HS-27A (cell line): ENCODE results near the gene S100A9.
"Not testable (repeated sequence)": the region's sequence is repeated elsewhere in the genome, so short reads cannot be mapped to it uniquely, and the experiment has no call there.

ENCODE experiments used
- DNase-seq: peaks from one replicate; pipeline ENCODE4 v3.0.0-alpha.2; 2012; ENCODE audit warnings: low read depth, missing footprints

S100A9 gene

GRCh38 chr1:153345187-153346076, 12.2 kb upstream of the S100A9 start:
- DNase-seq: no peak

DNA sequence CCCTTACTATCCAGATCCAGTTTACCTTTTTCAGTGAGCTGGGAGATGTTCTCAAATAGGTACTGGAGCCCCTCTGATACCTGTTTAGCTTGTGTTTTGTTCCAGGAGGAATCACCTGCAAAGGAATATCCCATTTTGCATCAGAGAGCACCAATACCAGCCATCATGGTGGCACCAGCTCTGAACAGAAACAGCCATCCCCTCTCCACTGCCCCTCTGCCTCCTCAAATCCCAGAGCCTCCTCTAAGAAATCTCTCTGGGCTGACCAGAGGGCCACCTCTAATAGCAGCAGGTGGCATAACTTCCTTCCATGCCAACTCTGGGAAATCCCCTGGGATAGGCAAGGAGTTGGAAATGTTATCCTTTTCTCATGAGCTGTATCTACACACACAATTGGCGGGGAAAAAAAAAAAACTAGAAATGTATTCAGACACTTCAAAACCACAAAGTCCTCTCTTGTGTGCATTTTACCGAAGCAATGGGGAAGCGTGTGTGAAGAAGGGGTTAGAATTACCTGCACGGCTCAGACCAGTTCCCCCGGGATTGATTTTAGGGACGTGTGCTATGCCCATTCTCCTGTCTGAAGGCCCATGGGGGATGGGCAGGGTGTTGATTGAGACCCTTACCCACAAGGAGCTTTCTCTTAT, 11.5 kb upstream of the S100A9 start:
- DNase-seq: no peak

GRCh38 chr1:153347049-153347448, 10.6 kb upstream of the S100A9 start:
- not testable (repeated sequence) for DNase-seq

DNA sequence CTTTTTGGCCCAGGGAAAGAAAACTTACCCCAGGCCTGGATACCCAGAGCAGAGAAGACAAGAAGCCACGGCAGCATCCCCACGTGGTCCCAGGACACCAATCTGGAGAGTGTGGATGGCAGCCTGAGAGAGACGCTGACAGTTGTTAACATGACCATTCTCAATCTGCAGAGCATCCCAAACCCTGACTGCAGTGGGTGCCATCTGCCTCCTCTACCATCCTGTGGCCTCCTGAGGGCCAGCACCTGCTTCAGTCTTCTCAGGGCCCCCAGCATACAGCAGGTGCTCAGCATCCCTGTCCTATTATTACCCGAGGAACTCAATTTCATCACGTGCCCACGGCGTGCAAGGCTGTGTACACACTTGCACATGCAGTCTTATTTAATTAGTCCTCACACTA, 9.8 kb upstream of the S100A9 start:
- no peak for DNase-seq

GRCh38 chr1:153348511-153349362, 8.9 kb upstream of the S100A9 start, which contains the start of gene PGLYRP4:
Gene PGLYRP4, minus strand, starts transcription at chr1:153348841. Its CDS starts 909 bp downstream, at chr1:153347932.
- no peak for DNase-seq

DNA sequence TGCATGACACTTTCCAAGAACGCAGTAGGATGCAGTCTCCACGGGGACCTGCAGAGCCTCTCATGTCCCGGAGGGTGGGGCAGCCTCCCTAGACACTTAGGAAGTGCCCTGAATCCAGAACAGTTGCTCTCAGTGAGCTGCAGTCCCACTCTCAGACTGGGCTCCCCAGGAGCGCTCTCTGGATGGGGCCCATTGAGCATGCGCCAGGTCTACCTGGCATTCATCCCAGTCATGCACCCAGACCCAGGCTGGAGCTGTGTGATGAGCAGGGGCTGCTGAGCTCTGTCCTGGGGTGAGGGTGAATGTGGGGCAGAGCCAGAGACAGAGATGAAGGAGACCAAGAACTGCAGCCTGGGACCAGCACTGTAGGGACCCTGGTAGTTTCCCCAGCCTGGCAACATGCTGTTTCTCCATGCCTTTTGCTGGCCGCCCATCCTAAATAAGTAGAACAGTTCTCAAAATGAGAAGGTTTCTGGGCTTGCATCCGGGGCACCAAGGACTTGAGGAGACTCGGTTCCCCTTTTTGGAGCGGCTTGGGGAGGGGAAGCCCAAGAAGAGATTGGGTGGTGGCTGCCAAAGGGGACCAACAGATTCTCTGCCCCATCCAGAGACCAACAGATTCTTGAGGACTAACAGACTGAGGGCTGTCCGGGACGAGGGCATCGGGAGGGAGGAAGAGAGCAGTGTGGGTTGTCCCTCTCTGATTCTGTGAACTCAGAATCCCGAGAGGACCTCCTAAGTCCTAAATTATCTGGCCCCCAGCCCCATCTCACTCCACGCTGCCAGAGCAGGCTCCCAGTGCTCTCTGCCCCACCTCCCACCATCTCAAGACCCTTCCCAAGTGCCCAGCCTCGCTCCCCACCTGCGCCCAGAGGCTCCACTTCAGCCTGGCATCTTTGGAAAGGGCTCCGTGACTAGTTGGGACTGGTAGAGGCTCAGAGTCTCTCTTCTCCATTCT, 8.0 kb upstream of the S100A9 start:
- DNase-seq: no peak

GRCh38 chr1:153350321-153350957, 7.2 kb upstream of the S100A9 start:
- DNase-seq: no peak

DNA sequence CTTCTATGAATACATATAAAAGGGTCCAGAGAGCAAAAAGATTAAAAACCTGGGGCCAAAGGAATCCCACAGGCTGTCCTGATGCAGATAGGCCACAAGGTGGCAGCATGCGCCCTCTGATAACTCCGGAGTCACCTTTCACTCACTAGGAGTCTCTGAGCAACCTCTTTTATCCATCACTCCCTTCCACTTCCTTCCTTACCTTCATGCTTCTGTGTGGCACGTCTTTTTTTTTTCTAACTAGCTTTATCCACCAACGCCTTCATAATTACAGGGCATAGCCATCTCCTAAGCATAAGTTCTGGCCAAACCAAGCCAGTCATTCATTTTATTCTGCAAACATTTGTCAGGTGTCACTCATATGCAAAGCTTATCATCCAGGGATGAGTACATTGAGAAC, 5.1 kb upstream of the S100A9 start:
- DNase-seq: peak; percentile 12

DNA sequence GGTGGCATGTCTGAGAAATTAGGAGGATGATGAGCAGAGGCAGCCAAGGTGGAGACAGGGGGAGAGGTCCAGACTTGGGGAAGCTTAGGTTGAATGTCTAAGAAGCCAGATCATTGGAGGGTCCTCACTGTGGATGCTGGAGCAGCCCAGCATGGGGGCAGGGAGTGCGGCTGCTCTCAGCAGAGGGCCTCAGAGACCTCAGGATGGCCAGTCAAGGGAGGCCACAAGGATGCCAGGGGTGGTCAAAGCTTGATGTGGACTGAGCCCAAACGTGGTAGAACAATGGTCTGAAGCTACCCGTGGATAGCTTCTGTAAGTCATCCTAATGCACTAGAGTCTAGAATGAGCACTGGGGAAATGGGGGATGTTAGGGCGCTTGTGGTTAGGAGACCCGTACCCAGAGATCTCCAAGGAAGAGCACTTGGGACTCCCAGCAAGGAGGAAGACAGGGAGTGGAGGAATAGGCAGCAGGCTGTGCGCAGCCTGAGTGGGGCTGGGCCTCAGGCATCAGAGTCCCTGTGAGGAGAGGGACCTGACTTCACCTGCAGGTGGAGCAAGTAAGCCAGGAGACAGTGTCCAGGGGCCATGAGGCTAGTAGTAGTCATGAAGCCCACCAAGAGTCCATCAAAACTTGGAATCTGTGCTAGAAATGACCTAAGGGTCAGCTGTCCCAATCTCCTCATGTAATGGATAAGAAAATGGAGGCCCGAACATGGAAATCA, 4.3 kb upstream of the S100A9 start:
- no peak for DNase-seq

GRCh38 chr1:153354515-153355193, 3.0 kb upstream of the S100A9 start:
- DNase-seq: no peak

GRCh38 chr1:153355445-153356071, 2.1 kb upstream of the S100A9 start:
- DNase-seq: no peak

- no peak for DNase-seq
Observed at GRCh38 chr1:153356392-153357075, 1.1 kb upstream of the S100A9 start.

- no peak for DNase-seq
Observed at GRCh38 chr1:153357076-153357852, 390 bp upstream of the S100A9 start.

- DNase-seq: no peak
Observed at GRCh38 chr1:153358691-153358975, 979 bp downstream of the S100A9 start.

GRCh38 chr1:153359241-153359640, 1.6 kb downstream of the S100A9 start:
- no peak for DNase-seq

GRCh38 chr1:153360190-153360589, 2.5 kb downstream of the S100A9 start:
- DNase-seq: no peak

DNA sequence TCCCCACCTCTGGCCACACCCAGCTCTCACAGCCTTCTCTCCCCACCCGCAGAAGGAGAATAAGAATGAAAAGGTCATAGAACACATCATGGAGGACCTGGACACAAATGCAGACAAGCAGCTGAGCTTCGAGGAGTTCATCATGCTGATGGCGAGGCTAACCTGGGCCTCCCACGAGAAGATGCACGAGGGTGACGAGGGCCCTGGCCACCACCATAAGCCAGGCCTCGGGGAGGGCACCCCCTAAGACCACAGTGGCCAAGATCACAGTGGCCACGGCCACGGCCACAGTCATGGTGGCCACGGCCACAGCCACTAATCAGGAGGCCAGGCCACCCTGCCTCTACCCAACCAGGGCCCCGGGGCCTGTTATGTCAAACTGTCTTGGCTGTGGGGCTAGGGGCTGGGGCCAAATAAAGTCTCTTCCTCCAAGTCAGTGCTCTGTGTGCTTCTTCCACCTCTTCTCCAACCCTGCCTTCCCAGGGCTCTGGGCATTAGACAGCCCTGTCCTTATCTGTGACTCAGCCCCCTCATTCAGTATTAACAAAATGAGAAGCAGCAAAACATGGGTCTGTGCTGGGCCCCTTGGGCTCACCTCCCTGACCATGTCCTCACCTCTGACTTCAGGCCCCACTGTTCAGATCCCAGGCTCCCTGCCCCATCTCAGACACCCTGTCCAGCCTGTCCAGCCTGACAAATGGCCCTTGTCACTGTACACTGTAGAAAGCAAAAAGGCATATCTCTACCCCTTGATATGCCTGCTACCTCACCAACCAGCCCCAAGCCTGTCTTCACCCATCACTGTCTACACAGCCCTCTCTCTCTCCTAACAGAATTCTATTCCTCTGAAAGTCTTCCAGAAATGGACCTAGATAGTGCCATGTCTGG, 3.2 kb downstream of the S100A9 start:
- no peak for DNase-seq
